ENCODE measurements around the gene NCLN. TPM values are rescaled to one million over a fixed set of nuclear protein-coding genes. Genes with fewer than 3 reads are reported as not detected.

NCLN gene
- total and polyA plus RNA-seq, 9 of the 15 experiments (the other 6 are each of a cell fraction or from before 2014, with no cell fraction given) = 3.8 to 126 (median 39.6) TPM

DNA sequence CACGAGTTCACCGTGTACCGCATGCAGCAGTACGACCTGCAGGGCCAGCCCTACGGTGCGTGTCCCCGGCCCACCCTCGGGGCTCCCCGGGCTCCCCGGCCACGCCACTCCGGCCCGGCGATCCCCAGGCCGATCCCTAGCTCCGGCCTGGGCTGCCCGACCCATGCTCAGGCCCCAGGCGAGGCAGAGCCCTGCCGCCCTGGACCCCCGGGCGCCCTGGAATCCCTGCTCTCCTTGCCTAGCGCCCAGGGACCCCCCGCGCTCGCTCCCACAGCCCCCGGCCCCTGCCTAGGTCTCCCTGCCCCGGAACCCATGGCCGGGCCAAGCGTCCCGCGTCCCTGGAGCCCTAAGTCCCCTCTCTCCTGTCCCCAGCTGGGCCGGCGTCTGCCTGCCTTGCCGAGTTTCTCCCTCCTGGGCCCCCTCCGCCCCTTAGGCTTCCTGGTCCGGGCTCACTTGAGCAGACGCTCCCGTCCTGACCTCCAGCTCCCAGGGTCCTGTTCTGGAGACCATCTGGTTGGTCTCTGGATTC, 494 bp downstream of the NCLN start:
- Histone ChIP-seq H3K9me1 (ENCODE audit: control insufficient read depth, insufficient read depth, low read length) (no peaks in the 10 kb centered on the region), H3K4me1 (replicated peaks in 1 of 2; ENCODE audit: control insufficient read depth in 2 of 2, insufficient read depth in 2 of 2, low read length in 2 of 2) (peaks cover 23 to 71% of the 10 kb centered on the region in 2 experiments), H3K27ac (ENCODE audit: extremely low read depth, low read depth, low read length) (peak overlapping the region; percentile 96), H2AFZ (ENCODE audit: low read depth, low read length) (peak overlapping the region; percentile 99), H4K20me1 (replicated peaks; ENCODE audit: control insufficient read depth, insufficient read depth, low read length) (peaks cover 26% of the 10 kb centered on the region; the same call in 1 of the 2 replicates), H3K79me2 (ENCODE audit: control insufficient read depth, insufficient read depth, low read length) (peaks cover 55% of the 10 kb centered on the region), H3K4me2 (ENCODE audit: insufficient read depth, low read length) (peak overlapping the region; percentile 96), H3K9ac (ENCODE audit: insufficient read depth in 1 of 2, low read depth in 2 of 2, low read length in 2 of 2) (peak overlapping the region; percentile 82 to 99), H3K27me3 (ENCODE audit: control insufficient read depth in 2 of 2, insufficient read depth in 2 of 2, low read length in 2 of 2) (no peaks in the 10 kb centered on the region), H3K36me3 (ENCODE audit: control insufficient read depth, insufficient read depth, low read length) (peaks cover 43% of the 10 kb centered on the region; the same call in 2 of the 3 replicates), H3K9me3 (replicated peaks; ENCODE audit: control insufficient read depth, insufficient read depth, low read depth, low read length) (no peaks in the 10 kb centered on the region), H3K4me3 (peak overlapping the region; percentile 99)
- peak; percentile 55 for ATAC-seq
- FAIRE-seq = no peak
- under 1% methylated on average over 31 of the region's 38 CpGs for WGBS (ENCODE audit: insufficient coverage, low coverage, missing lambda C conversion rate)
- intact Hi-C loops (cut with micrococcal nuclease) (no loop called here), in situ Hi-C loops (cut with MboI) (no loop called here)
- BruUV-seq (replicated peaks) = TSS peak; percentile 37
- DNase-seq (ENCODE audit: extremely low read depth in 1 of 4, low spot score in 3 of 4) = peak in 3 of 4 experiments; percentile 31 to 58 (median 57)
- CTCF ChIA-PET (ENCODE audit: low intra/inter-chr PET ratio) = interaction anchor here (0.5 kb wide), 1 partner anchor 287 kb away, joined by 3 read pairs; no protein-coding TSS in a partner anchor
- POLR2A ChIA-PET = interaction anchor here (0.5 to 1.5 kb wide), 3 partner anchors 9 to 635 kb away, joined by 3 to 4 read pairs (median 3); no protein-coding TSS in a partner anchor
- no peak for TF ChIP-seq RUNX1 (IDR thresholded peaks at IDR 0.05; ENCODE audit: low read depth)
- TF ChIP-seq MTF1 (CRISPR knock-in tag; IDR thresholded peaks at IDR 0.05; ENCODE audit: borderline replicate concordance) = no peak
- TF ChIP-seq SREBF1 (IDR thresholded peaks at IDR 0.05; ENCODE audit: borderline replicate concordance, low read depth, low read length) = no peak
- no peak for TF ChIP-seq RBM15 (IDR thresholded peaks at IDR 0.05; ENCODE audit: insufficient read depth, low read length)
- TF ChIP-seq JUND (IDR thresholded peaks at IDR 0.05; ENCODE audit: borderline replicate concordance, low read depth, low read length) = no peak
- no peak for TF ChIP-seq JUND (tag; IDR thresholded peaks at IDR 0.05; ENCODE audit: borderline replicate concordance, low read depth, low read length)
- TF ChIP-seq JUN (IDR thresholded peaks at IDR 0.05; ENCODE audit: borderline replicate concordance, low read depth, low read length) = no peak
- peak; percentile 68; the same call in 1 of the 2 replicates for TF ChIP-seq JUN (CRISPR knock-in tag; IDR thresholded peaks at IDR 0.05; ENCODE audit: borderline replicate concordance)
- TF ChIP-seq ERF (CRISPR knock-in tag; IDR thresholded peaks at IDR 0.05) = no peak
- TF ChIP-seq, protein P1, sequence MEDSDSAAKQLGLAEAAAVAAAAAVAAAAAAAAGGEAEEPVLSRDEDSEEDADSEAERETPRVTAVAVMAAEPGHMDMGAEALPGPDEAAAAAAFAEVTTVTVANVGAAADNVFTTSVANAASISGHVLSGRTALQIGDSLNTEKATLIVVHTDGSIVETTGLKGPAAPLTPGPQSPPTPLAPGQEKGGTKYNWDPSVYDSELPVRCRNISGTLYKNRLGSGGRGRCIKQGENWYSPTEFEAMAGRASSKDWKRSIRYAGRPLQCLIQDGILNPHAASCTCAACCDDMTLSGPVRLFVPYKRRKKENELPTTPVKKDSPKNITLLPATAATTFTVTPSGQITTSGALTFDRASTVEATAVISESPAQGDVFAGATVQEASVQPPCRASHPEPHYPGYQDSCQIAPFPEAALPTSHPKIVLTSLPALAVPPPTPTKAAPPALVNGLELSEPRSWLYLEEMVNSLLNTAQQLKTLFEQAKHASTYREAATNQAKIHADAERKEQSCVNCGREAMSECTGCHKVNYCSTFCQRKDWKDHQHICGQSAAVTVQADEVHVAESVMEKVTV (CRISPR knock-in tag; IDR thresholded peaks at IDR 0.05) = no peak
- TF ChIP-seq ILF3 (IDR thresholded peaks at IDR 0.05; ENCODE audit: borderline replicate concordance) = no peak
- no peak for TF ChIP-seq TAF1 (IDR thresholded peaks at IDR 0.05; ENCODE audit: control insufficient read depth, extremely low read depth, insufficient read depth, low read length, severe bottlenecking)
- TF ChIP-seq, protein P2, sequence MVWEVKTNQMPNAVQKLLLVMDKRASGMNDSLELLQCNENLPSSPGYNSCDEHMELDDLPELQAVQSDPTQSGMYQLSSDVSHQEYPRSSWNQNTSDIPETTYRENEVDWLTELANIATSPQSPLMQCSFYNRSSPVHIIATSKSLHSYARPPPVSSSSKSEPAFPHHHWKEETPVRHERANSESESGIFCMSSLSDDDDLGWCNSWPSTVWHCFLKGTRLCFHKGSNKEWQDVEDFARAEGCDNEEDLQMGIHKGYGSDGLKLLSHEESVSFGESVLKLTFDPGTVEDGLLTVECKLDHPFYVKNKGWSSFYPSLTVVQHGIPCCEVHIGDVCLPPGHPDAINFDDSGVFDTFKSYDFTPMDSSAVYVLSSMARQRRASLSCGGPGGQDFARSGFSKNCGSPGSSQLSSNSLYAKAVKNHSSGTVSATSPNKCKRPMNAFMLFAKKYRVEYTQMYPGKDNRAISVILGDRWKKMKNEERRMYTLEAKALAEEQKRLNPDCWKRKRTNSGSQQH (CRISPR knock-in tag; IDR thresholded peaks at IDR 0.05) = no peak
- peak; percentile 31; the same call in 1 of the 2 replicates for TF ChIP-seq POLR2G (IDR thresholded peaks at IDR 0.05; ENCODE audit: low read depth, low read length)
- no peak for TF ChIP-seq GABPA (tag; conservative IDR thresholded peaks at IDR 0.05; ENCODE audit: low read depth)
- TF ChIP-seq ARID1B (IDR thresholded peaks at IDR 0.05) = no peak
- TF ChIP-seq FOXP1 (CRISPR knock-in tag; IDR thresholded peaks at IDR 0.05) = 0 out of 2 replicates have a peak, but pooled peaks have one; percentile 7
- no peak for TF ChIP-seq ETV6 (IDR thresholded peaks at IDR 0.05; ENCODE audit: borderline replicate concordance in 1 of 2, low read depth in 2 of 2, low read length in 1 of 2)
- no peak for TF ChIP-seq ETV6 (CRISPR knock-in tag; IDR thresholded peaks at IDR 0.05; ENCODE audit: borderline replicate concordance)
